Activated naive CD4-positive, alpha-beta T cell treated with anti-CD3 and anti-CD28 coated beads for 36 hours (primary cell): Measurements from ENCODE around the gene SH3TC2. TPM values are rescaled to one million over a fixed set of nuclear protein-coding genes. Genes with fewer than 3 reads are reported as not detected.

Experiments used
- CTCF ChIA-PET: fragments of 350-600 bp; sonication (Branson Sonifier 250); formaldehyde crosslinking; loops from one replicate; lab custom pipeline; 2021; ENCODE audit warnings: antibody characterized with exemption; lab: Charles Lee
- DNase-seq: peaks from one replicate; pipeline ENCODE4 v3.0.0-alpha.2; 2020
- H3K27ac Mint-ChIP-seq: one replicate; pipeline ENCODE4 v1.8.0; 2021; ENCODE audit warnings: mild to moderate bottlenecking, mixed read lengths
- H3K27me3 Mint-ChIP-seq: one replicate; pipeline ENCODE4 v1.8.0; 2021; ENCODE audit warnings: low read depth, mixed read lengths
- H3K36me3 Mint-ChIP-seq: one replicate; pipeline ENCODE4 v1.8.0; 2021; ENCODE audit warnings: low read depth, mixed read lengths
- H3K4me1 Mint-ChIP-seq: one replicate; pipeline ENCODE4 v1.8.0; 2021; ENCODE audit warnings: low read depth, mixed read lengths
- H3K4me3 Mint-ChIP-seq: one replicate; pipeline ENCODE4 v1.8.0; 2021; ENCODE audit warnings: mild to moderate bottlenecking, moderate library complexity, mixed read lengths
- H3K9me3 Mint-ChIP-seq: one replicate; pipeline ENCODE4 v1.8.0; 2021; ENCODE audit warnings: mixed read lengths
- intact Hi-C: fragments of 100-400 bp; cut with micrococcal nuclease; formaldehyde crosslinking; loops from one replicate; pipeline ENCODE4 v1.15.1; 2023
- total RNA-seq, 2 experiments: library from RNA; stranded (reverse); gene quantifications; one replicate each; pipeline ENCODE4 v1.2.3, GENCODE V29; 2021

The SH3TC2 gene
- total RNA-seq, 2 experiments from 2014 or later = not detected

DNA sequence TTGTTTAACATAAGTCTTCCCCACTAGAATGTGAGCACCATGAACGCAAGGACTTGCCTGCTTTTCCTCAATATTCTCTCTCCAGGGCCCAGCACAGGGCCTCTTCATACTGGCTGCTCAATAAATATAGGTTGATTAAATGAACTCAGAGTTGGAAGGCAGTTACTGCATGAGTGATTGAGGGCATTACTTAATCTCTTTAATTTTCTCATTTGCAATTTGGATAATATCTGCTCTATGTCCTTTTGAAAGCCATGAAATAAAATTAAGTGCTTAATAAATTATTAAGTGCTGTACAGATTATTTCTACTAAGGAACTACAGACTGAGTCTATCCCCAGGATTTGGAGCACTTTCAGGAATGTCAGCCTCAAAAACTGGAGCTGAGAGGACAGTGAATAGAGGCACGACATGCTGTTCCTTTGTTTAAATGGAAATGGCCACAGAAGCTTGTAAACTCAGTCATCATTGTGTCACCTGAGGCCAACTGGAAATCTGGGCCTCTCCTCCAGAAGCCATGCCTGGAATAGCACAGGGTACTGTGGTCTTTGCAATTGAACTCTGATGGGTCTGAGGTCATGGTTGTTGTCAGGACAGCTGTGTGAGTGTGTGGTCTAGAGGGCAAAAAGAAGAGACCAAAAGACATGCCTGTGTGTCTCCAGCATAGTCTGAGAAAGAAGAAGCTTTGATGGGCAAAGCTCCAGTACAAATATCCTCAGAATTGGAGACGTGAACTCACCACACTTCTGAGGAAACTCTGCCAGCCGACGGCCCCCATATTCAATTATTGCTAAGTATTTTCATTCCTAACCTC lies 86.1 kb downstream of the SH3TC2 start:
- intact Hi-C loops = no loop called here
- H3K4me1 Mint-ChIP-seq = no peaks in the 10 kb centered on the region

DNA sequence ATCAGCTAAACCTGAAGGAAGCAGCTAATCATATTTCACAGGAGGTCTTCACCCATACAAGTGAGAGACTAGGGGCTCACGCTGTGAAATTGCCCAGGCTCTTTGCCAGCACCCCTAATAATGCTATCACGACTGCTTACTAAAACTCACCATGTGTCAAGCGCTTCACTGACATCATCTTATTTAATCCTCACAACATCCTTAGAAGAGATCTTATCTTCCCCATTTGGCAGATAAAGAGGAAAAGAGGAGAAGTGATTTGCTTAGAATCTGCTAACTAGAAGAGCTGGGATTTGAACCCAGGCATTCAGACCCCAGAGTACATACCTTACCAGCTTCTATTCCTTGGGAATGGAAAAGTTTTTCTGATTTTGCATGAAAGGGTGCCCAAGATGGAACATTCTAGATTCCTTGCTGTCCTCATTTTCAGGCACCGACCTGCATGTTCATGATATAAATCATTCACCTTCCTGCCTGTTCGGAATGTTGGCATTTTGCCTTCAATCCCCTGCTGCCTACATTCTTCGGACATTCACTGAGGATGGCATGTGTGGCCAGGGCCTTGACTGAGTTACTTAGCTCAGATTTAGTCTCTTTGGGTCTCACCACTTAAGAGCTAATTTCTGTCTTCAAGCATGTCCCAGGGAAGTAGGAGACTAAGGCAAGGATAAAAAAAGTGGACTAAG lies 88.1 kb downstream of the SH3TC2 start:
- H3K9me3 Mint-ChIP-seq = no peaks in the 10 kb centered on the region
- H3K27ac Mint-ChIP-seq = no peak overlapping the region
- H3K36me3 Mint-ChIP-seq = no peaks in the 10 kb centered on the region
- H3K4me3 Mint-ChIP-seq = no peak overlapping the region
- no peaks in the 10 kb centered on the region for H3K4me1 Mint-ChIP-seq
- H3K27me3 Mint-ChIP-seq = peaks cover 2% of the 10 kb centered on the region
- CTCF ChIA-PET = interaction anchor here (1.3 kb wide), 1 partner anchor 16 kb away, joined by 4 read pairs; no protein-coding TSS in a partner anchor
- DNase-seq = no peak
- intact Hi-C loops = no loop called here

More for the DNA sequence above, 86.1 kb downstream of the SH3TC2 start:
- no peak overlapping the region for H3K4me3 Mint-ChIP-seq
- no peaks in the 10 kb centered on the region for H3K9me3 Mint-ChIP-seq
- H3K36me3 Mint-ChIP-seq = no peaks in the 10 kb centered on the region
- no peak for DNase-seq
- peaks cover 4% of the 10 kb centered on the region for H3K27me3 Mint-ChIP-seq
- CTCF ChIA-PET = interaction anchor here (1.1 to 2.2 kb wide), 3 partner anchors 10 to 246 kb away, joined by 3 to 13 read pairs (median 6); no protein-coding TSS in a partner anchor
- H3K27ac Mint-ChIP-seq = no peak overlapping the region

DNA sequence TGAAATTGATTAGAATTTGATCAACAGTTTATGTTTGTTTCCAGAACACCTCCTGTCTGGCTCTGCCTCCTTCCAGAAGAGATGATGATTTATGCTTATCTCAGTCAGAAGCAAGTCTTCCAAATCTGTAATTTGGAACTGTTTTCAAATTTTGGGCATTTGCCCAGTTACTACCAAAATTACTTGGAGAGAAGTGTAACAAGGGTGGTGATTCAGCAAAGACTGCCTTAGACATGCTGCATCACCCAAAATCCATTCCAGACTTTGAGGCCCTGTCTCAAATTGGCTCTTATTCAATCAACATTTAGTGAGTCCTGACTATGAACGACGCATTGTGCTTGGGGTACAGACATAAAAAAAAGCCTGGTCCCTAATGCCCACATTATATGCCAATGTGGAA lies 89.4 kb downstream of the SH3TC2 start:
- Mint-ChIP-seq H3K9me3 (no peaks in the 10 kb centered on the region), H3K27me3 (peaks cover 2% of the 10 kb centered on the region), H3K27ac (no peak overlapping the region), H3K4me1 (no peaks in the 10 kb centered on the region), H3K4me3 (no peak overlapping the region), H3K36me3 (no peaks in the 10 kb centered on the region)
- DNase-seq = no peak
- intact Hi-C loops = no loop called here
- CTCF ChIA-PET = interaction anchor here (1.2 kb wide), 1 partner anchor 232 kb away, joined by 5 read pairs; no protein-coding TSS in a partner anchor

DNA sequence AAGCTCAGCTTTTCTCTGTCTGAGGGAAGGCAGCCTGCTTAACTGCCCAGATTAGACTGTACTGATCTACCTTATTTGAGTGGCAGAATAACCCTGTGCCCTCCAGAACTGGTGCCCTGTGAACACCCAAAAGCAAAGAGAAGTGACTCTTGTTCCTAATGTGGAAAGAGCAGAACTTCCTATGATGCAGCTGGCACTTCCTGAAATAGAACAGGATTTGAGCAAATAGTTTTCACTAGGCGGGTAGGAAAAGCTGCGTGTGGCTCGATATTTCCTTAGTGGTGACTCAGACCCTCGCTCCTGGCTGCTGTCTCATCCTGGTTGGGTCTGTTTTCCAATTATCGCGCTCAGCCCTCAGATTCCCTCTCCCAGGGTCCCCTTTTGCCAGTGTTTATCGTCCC lies 89.9 kb downstream of the SH3TC2 start:
- H3K4me1 Mint-ChIP-seq = no peaks in the 10 kb centered on the region
- CTCF ChIA-PET = interaction anchor here (1.2 kb wide), 1 partner anchor 232 kb away, joined by 5 read pairs; no protein-coding TSS in a partner anchor

DNA sequence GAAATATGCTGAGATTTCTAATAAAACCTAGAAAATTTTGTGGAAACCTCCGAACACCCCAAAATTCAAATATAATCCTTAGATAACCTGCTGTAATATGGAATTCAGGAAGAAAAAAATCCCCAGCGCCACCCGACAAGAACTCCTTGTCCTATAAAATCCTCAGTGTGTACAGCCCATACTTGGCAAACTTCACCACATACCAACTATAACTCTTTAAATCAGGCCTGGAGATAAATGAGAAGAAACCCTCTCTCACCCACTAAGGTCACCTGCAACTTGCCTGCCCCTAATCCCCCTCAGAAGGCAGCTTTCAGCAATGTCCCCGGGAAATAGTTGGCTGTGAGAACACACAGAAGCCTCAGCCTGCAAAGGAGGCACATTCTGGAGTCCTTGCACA lies 90.5 kb downstream of the SH3TC2 start:
- Mint-ChIP-seq H3K27me3 (peaks cover 2% of the 10 kb centered on the region), H3K36me3 (no peaks in the 10 kb centered on the region), H3K4me1 (no peaks in the 10 kb centered on the region), H3K27ac (no peak overlapping the region), H3K9me3 (no peaks in the 10 kb centered on the region), H3K4me3 (no peak overlapping the region)
- DNase-seq = no peak
- intact Hi-C loops = no loop called here
- CTCF ChIA-PET = interaction anchor here (1.2 kb wide), 1 partner anchor 231 kb away, joined by 5 read pairs; no protein-coding TSS in a partner anchor

More for the DNA sequence above, 89.9 kb downstream of the SH3TC2 start:
- H3K27ac Mint-ChIP-seq = no peak overlapping the region
- no peaks in the 10 kb centered on the region for H3K36me3 Mint-ChIP-seq
- intact Hi-C loops = no loop called here
- H3K9me3 Mint-ChIP-seq = no peaks in the 10 kb centered on the region
- no peak overlapping the region for H3K4me3 Mint-ChIP-seq
- no peak for DNase-seq
- peaks cover 2% of the 10 kb centered on the region for H3K27me3 Mint-ChIP-seq

DNA sequence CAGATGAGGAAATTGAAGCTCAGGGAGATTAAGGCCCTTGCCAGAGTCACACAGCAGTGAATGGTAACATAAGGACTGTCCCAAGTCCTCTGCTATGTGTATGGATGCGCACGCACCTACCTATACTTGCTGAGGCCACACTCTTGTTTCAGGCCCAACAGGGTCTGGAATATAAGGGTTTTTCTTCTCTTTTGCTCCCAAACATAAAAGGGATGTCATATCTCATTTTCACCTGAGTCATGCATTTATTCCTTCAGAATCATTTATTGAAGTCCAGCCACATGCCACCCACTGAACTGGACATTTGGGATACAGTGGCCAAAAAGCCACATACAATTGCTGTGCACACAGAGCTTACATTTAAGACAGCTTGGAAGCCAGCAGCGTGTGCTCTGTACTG lies 92.0 kb downstream of the SH3TC2 start:
- Mint-ChIP-seq H3K36me3 (no peaks in the 10 kb centered on the region), H3K27me3 (peaks cover 4% of the 10 kb centered on the region), H3K4me1 (no peaks in the 10 kb centered on the region), H3K27ac (no peak overlapping the region), H3K9me3 (no peaks in the 10 kb centered on the region), H3K4me3 (no peak overlapping the region)
- CTCF ChIA-PET = interaction anchor here (1.2 kb wide), 1 partner anchor 54 kb away, joined by 3 read pairs; no protein-coding TSS in a partner anchor
- DNase-seq = no peak
- intact Hi-C loops = no loop called here

DNA sequence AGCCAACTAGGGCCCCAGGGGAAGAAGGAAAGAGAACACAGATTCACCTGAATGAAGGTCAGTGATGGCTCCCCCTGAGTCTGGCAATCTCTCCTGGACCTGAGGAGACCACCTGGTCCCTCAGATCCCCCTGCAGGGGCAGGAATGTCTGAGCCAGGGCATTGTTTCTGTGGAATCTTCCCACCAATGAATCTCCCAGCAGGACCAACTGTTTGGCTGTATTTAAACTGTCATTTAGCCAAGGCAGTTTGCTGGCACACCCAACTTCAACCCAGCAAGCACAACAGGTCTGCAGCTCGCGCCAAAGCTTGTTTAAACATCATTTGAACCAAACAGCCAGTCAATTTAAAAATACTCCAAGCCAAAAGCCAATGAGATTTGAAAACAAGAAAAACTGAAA lies 92.6 kb downstream of the SH3TC2 start:
- H3K9me3 Mint-ChIP-seq = no peaks in the 10 kb centered on the region
- DNase-seq = no peak
- no peak overlapping the region for H3K4me3 Mint-ChIP-seq
- peaks cover 5% of the 10 kb centered on the region for H3K27me3 Mint-ChIP-seq
- intact Hi-C loops = no loop called here
- H3K27ac Mint-ChIP-seq = no peak overlapping the region
- H3K36me3 Mint-ChIP-seq = no peaks in the 10 kb centered on the region
- CTCF ChIA-PET = interaction anchor here (0.7 to 1.1 kb wide), 2 partner anchors 239 to 274 kb away, joined by 4 to 5 read pairs; no protein-coding TSS in a partner anchor
- H3K4me1 Mint-ChIP-seq = no peaks in the 10 kb centered on the region

DNA sequence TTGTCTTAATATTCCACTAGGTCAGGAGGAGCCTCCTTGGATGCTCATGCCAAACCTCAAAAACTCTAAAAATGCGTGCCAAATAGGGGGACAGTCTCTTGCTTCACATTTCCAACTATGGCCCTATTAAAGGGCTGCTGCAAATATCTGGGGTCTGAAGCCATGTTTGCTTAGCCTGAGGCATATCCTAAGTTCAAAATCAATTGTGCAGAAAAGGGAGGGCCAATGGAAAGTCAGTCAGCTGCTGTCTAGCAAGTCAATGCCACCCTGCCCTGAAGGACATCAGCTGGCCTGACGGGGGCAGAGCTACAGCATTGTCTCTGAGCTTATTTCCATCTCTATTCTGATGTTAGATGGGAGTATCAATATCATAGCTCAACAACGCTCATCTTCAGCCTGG lies 93.6 kb downstream of the SH3TC2 start:
- CTCF ChIA-PET = interaction anchor here (1.0 to 4.0 kb wide), 3 partner anchors 12 to 238 kb away, joined by 3 to 28 read pairs (median 5); no protein-coding TSS in a partner anchor
- no peak overlapping the region for H3K27ac Mint-ChIP-seq
- intact Hi-C loops = loop anchor here (5.0 kb wide), 2 partner anchors 143 to 298 kb away; no protein-coding TSS in a partner anchor
- H3K9me3 Mint-ChIP-seq = no peaks in the 10 kb centered on the region
- no peak for DNase-seq
- peaks cover 5% of the 10 kb centered on the region for H3K27me3 Mint-ChIP-seq
- H3K36me3 Mint-ChIP-seq = no peaks in the 10 kb centered on the region
- H3K4me3 Mint-ChIP-seq = no peak overlapping the region
- no peaks in the 10 kb centered on the region for H3K4me1 Mint-ChIP-seq

DNA sequence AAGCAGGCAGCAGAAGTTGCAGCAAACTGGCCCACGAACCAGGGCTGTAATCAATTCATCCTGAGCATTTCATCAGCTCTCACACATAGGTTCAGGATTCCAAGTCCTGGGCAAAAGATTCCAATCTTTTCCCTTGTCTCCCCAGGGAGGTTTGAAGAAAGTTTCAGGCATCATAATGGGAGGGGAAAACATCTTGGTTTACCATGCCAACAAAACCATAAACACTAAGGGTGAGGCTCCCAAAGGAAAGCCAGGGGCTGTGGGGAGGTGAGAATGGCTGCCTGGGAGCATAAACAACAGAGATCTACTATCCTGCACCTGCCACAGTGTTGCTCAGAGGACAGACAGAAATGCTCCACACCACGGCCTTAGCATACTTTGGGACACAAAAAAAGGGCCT lies 94.6 kb downstream of the SH3TC2 start:
- CTCF ChIA-PET = interaction anchor here (1.1 to 4.0 kb wide), 2 partner anchors 11 to 67 kb away, joined by 3 to 28 read pairs; no protein-coding TSS in a partner anchor
- Mint-ChIP-seq H3K36me3 (no peaks in the 10 kb centered on the region), H3K4me1 (peaks cover 2% of the 10 kb centered on the region), H3K4me3 (no peak overlapping the region), H3K27ac (no peak overlapping the region), H3K27me3 (peaks cover 3% of the 10 kb centered on the region), H3K9me3 (no peaks in the 10 kb centered on the region)
- intact Hi-C loops = loop anchor here (5.0 kb wide), 2 partner anchors 144 to 299 kb away; no protein-coding TSS in a partner anchor
- DNase-seq = no peak

DNA sequence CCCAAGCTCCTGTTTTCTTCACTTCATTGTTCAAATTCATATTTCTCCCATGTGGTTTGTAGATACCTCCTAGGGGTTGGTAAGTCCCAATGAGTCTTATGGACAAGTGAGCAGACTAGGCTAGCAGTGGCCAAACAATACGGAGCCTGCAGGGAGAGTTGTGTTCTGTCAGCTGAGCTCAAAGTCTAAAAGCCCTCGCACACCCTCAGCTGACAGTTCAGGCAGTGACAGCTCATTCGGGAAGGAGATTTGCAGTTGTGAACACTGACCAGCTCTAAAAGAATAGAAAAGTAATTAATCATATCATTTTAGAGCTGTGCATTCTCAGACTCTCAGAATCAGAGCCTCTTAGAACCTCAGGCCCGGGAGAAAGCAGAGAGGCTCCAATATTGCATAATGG lies 95.1 kb downstream of the SH3TC2 start:
- CTCF ChIA-PET = interaction anchor here (1.0 to 4.0 kb wide), 3 partner anchors 10 to 67 kb away, joined by 3 to 28 read pairs (median 3); no protein-coding TSS in a partner anchor
- Mint-ChIP-seq H3K27me3 (peaks cover 3% of the 10 kb centered on the region), H3K4me1 (peaks cover 2% of the 10 kb centered on the region), H3K36me3 (no peaks in the 10 kb centered on the region), H3K9me3 (no peaks in the 10 kb centered on the region), H3K27ac (no peak overlapping the region), H3K4me3 (no peak overlapping the region)
- intact Hi-C loops = loop anchor here (5.0 kb wide), 2 partner anchors 145 to 300 kb away; no protein-coding TSS in a partner anchor
- DNase-seq = no peak

DNA sequence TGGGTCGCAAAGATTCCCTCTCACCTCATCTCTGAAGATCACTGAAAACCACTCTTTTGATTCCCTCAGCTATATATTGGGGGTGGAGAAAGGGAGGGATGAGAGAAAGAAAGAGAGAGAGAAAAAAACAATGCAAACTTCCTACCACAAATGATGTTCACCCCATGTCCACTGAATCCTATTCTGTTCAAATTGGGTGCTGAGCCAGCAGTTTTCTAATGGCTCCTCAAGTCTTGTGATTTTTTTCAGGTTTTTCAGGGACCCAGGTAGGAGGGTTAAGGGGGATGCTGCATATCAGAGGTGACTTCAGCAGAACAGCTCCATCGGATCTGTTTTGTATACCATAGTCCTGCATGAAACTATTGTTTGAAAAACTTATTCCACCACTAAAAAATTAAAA lies 95.9 kb downstream of the SH3TC2 start:
- H3K27ac Mint-ChIP-seq = no peak overlapping the region
- H3K36me3 Mint-ChIP-seq = no peaks in the 10 kb centered on the region
- intact Hi-C loops = loop anchor here (5.0 kb wide), 2 partner anchors 145 to 300 kb away; no protein-coding TSS in a partner anchor
- no peak for DNase-seq
- CTCF ChIA-PET = interaction anchor here (1.0 to 4.0 kb wide), 3 partner anchors 9 to 235 kb away, joined by 3 to 28 read pairs (median 6); no protein-coding TSS in a partner anchor
- peaks cover 2% of the 10 kb centered on the region for H3K4me1 Mint-ChIP-seq
- H3K4me3 Mint-ChIP-seq = no peak overlapping the region
- H3K9me3 Mint-ChIP-seq = no peaks in the 10 kb centered on the region
- H3K27me3 Mint-ChIP-seq = peaks cover 3% of the 10 kb centered on the region

DNA sequence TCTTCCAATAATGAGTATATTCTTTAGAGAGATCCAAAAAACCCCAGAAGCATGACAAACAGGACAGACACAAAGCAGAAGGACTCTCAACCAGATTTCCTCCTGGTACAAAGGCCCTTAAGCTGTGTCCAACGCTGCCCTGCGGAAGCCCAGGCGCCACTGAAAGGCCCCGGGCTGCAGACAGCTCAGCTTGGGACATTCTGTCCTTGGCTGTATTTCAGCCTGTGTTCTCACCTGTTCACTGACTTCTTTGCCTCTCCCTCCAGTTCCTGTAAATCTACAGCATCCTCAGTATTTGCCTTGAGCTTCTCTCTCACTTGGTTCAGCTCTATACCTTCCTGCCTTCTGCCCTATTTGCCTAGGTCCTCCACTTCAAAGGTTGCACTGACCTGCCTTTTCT lies 96.5 kb downstream of the SH3TC2 start:
- Mint-ChIP-seq H3K27ac (no peak overlapping the region), H3K9me3 (no peaks in the 10 kb centered on the region), H3K4me3 (no peak overlapping the region), H3K27me3 (peaks cover 3% of the 10 kb centered on the region), H3K36me3 (no peaks in the 10 kb centered on the region), H3K4me1 (peaks cover 2% of the 10 kb centered on the region)
- CTCF ChIA-PET = interaction anchor here (0.6 to 4.0 kb wide), 4 partner anchors 9 to 234 kb away, joined by 3 to 28 read pairs (median 4); no protein-coding TSS in a partner anchor
- intact Hi-C loops = loop anchor here (5.0 kb wide), 2 partner anchors 146 to 301 kb away; no protein-coding TSS in a partner anchor
- DNase-seq = no peak
